22Rv1 (cell line): Measurements from ENCODE around the gene DAB2.

Experiments
- CTCF ChIP-seq: fragments of 450-650 bp; IDR thresholded peaks from 2 replicates; pipeline ENCODE4 v1.5.1; 2017; ENCODE audit warnings: mild to moderate bottlenecking
- ZFX ChIP-seq: fragments of 450-650 bp; IDR thresholded peaks from 2 replicates; pipeline ENCODE4 v1.6.1; 2017; ENCODE audit warnings: antibody characterized with exemption, borderline replicate concordance

- no peak for TF ChIP-seq CTCF
- TF ChIP-seq ZFX, result no peak
These were observed 22.3 kb upstream of the DAB2 start for GRCh38 chr5:39447059-39447458.
